C4-2B (cell line): ENCODE measurements around the gene CNN1.

Source experiments
- H3K27ac ChIP-seq: fragments of 450-650 bp; 2 replicates; pipeline ENCODE4 v1.5.1; 2017
- ZFX ChIP-seq: fragments of 450-650 bp; IDR thresholded peaks from 2 replicates; pipeline ENCODE4 v1.6.1; 2017
- TF ChIP-seq, protein P1 (sequence below): fragments of 450-650 bp; conservative IDR thresholded peaks from 2 replicates; pipeline ENCODE4 v1.5.1; 2017; ENCODE audit warnings: mild to moderate bottlenecking

The CNN1 gene

DNA sequence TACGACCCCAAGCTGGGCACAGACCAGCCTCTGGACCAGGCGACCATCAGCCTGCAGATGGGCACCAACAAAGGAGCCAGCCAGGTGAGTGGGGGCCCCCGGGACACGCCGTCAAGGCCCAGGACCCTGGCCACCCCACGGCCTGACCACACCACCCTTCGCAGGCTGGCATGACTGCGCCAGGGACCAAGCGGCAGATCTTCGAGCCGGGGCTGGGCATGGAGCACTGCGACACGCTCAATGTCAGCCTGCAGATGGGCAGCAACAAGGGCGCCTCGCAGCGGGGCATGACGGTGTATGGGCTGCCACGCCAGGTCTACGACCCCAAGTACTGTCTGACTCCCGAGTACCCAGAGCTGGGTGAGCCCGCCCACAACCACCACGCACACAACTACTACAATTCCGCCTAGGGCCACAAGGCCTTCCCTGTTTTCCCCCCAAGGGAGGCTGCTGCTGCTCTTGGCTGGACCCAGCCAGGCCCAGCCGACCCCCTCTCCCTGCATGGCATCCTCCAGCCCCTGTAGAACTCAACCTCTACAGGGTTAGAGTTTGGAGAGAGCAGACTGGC is 10.8 kb downstream of the CNN1 start:
- H3K27ac ChIP-seq = no peak overlapping the region
- TF ChIP-seq, protein P1, sequence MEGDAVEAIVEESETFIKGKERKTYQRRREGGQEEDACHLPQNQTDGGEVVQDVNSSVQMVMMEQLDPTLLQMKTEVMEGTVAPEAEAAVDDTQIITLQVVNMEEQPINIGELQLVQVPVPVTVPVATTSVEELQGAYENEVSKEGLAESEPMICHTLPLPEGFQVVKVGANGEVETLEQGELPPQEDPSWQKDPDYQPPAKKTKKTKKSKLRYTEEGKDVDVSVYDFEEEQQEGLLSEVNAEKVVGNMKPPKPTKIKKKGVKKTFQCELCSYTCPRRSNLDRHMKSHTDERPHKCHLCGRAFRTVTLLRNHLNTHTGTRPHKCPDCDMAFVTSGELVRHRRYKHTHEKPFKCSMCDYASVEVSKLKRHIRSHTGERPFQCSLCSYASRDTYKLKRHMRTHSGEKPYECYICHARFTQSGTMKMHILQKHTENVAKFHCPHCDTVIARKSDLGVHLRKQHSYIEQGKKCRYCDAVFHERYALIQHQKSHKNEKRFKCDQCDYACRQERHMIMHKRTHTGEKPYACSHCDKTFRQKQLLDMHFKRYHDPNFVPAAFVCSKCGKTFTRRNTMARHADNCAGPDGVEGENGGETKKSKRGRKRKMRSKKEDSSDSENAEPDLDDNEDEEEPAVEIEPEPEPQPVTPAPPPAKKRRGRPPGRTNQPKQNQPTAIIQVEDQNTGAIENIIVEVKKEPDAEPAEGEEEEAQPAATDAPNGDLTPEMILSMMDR = no peak
- TF ChIP-seq ZFX = no peak

DNA sequence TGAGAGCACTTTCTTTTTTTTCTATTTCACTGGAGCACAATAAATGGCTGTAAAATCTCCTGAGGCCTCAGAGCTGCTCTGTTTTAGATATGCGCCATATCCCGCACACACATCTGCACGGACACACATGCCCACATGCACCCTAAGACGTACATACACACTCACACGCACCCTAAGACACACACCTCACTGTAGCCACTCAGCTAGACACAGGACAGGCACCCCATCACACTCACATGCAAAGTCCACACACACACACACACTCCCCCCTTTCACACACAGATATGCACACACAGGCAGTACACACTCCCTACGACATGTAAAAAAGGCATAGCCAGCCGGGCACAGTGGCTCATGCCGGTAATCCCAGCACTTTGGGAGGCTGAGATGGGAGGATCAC is 11.6 kb downstream of the CNN1 start:
- H3K27ac ChIP-seq = no peak overlapping the region
- TF ChIP-seq ZFX = no peak
- TF ChIP-seq, protein P1 = no peak

DNA sequence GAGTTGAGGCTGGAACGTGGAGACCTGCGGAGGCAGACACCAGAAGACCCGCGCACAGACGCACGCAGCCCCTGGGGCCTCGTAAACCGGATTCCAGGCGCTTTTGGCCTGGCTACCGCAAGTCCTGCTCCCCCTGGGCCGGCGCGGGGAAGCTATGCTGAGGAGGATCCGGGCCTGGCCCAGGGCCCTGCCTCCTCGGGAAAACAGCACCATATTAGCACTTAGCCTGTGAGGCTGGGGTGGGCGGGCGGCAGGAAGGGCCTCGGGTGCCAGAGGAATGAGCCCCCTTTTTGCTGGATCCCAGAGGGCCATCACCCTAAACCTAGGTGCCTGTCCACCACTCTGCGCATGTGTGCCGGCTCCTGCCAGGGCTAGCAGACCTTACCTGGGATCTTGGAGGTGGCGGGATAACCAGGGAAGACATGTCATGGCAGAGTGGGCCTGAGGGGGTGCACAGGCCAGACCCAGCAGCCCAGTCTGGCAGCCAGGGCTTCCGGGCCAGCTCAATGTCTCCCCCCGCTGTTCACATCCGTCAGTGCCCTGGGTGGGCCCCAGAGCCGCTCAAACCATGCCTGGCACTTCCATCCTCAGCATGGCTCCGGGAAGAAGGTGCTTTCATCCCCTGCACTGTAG is 13.1 kb downstream of the CNN1 start:
- no peak overlapping the region for H3K27ac ChIP-seq
- TF ChIP-seq ZFX = no peak
- TF ChIP-seq, protein P1 = no peak; the same call in 1 of the 2 replicates

DNA sequence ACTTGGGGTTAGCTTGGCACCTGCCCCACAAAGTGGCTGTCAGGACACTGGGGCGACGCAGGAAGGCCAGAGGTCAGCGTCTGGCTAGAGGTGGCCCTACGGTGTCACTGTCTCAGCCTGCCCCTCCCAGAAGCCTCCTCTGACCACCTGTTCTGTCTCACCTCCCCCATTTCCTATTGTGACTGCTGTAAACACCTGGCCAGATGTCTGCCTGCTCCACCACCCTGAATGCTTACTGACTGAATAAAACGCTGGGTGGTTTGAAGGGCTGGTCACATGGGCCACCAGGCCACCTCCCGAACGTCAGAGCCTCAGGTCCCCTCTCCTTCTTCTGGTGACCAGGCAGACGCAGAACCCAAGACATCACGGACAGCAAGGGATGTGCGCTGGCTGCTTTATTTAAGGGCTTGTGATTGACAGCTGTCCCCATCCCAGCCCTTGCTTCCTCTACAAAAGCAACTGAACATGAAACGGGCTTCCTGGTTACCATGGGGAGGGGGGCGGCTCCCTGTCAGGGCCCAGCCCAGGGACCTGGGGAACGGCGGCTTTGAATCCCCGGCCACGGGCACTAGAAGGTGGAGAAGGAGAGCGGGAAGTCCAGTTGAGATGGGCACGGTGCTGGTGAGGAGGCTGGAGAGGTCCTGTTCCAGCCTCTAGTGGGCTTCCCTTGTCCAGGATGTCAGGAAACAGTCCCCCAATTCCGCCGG is 14.2 kb downstream of the CNN1 start:
- no peak overlapping the region for H3K27ac ChIP-seq
- TF ChIP-seq, protein P1 = no peak
- TF ChIP-seq ZFX = no peak

DNA sequence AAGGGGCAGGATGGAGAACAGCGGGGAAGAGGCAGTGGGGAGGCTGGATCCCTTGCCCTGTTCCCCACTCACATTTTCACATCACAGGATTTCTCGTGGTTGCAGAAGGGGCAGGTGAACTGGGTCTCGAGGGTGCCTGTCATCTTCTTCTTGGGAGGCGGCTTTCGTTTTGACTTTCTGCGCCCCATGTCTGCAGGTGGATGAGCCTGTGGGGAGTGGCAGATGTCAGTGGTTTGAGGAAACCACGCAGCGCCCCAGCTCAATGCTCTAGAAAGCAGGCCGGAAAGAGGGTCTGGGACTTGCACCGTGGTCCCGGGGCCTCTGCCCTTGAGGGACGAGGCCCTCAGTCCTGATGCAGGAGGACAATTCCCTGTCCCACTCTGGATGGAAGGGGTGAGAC is 15.5 kb downstream of the CNN1 start:
- no peak overlapping the region for H3K27ac ChIP-seq
- TF ChIP-seq ZFX = no peak
- TF ChIP-seq, protein P1 = no peak

DNA sequence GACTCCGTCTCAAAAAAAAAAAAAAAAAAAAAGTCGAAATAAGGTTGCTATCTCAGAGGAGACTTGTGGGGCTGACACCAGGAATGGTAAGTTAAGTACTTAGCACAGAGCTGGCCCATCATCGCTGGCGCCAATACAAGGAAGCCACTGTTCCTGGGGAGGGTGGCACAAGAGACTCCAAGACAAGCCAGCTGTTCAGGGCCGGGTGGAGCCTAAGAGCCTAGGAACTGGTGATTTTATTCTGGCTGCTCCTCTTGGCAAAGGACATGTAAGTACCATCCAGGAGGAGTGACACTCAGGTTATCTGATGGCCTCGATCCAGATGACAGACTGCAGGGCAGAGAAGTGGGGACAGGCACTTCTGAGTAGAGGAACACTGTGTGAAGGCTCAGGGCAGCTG is 16.6 kb downstream of the CNN1 start:
- H3K27ac ChIP-seq = peak overlapping the region; percentile 13; the same call in 1 of the 2 replicates
- TF ChIP-seq ZFX = no peak
- TF ChIP-seq, protein P1 = no peak

DNA sequence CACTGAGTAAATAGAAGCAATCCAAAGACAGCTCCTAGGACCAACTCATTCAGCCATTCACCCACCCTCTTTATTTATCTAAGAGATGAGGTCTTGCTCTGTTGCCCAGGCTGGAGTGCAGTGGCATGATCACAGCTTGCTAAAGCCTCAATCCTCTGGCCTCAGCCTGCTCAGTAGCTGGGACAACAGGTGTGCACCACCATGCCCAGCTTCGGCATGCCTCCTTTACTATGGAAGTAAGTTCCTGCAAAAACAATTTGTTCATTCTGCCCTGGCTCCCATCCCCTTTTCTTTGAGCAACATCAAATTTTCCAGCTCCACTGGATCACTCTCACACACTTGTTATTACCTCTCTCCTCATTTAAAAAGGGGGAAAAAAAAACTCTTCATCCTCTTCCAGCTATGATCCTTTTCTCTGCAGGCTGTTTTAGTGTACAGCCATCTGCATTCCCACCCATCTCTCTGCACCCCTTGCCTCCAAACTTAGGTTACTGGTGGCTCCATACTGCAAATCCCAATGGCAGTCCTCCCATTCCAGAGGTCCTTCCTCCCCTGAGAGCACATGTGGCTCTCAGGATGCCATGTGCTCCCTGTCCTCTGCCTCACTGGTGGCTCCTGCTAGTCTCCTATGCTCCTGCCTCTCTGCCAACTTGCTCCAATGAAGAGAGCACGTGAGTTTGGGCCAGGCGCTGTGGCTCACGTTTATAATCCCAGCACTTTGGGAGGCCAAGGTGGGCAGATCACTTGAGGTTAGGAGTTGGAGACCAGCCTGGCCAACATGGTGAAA is 18.2 kb downstream of the CNN1 start:
- no peak for TF ChIP-seq ZFX
- TF ChIP-seq, protein P1 = no peak
- H3K27ac ChIP-seq = no peak overlapping the region
